ENCODE data around the gene CNTD1.
"Not testable (repeated sequence)": the region's sequence is repeated elsewhere in the genome, so short reads cannot be mapped to it uniquely, and the experiment has no call there.

The CNTD1 gene

DNA sequence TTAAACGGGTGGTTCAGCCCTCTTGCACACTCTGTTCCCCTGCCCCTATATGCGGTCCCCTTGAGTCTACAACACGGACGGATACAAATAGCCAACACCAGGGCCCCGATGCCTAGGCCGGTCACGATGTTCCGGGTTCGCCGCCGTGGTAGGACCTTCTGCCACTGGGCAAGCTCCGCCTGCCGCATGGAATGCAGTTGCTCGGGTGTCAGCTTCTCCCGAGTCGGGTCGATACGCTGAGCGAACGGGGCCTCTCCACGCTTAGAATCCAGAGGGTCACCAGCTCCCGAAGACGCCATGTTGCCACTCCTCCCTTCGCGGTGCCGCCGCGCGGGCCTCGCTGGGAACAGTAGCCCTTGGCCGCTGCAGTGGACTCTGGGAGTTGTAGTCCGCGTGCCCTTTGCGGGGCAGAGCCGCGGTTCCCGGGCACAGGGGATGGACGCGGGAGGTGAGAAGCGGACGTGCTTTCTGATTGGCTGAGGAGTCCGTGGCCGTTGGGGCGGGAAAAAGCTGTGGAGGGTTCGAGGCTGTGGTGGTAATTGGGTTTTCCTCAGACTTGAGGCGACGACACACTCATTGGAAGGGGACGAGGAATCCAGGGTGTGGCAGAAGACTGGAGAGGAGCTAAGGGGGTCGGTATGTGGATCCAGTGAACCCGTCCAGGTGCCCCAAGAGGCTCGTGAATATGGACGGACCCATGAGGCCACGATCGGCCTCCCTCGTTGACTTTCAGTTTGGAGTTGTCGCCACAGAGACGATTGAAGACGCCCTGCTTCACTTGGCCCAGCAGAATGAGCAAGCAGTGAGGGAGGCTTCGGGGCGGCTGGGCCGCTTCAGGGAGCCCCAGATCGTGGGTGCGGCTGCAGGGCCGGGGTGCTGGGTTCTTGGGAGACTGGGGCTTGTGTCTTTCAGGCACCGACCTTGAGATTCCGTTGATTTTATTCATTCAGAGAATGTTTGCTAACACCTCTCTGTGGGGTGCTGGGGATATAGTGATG lies at the start of gene CNTD1, which contains the start of gene COA3:
CNTD1 (plus strand) TSS at position 479 of the 998 bp plus-strand sequence; CDS start at position 686, 207 bp downstream.
COA3 (minus strand) TSS at position 322 of the 998 bp plus-strand sequence; CDS start at position 299, 23 bp downstream.
- FAIRE-seq: no peak

- FAIRE-seq: no peak
These were observed 49.5 kb upstream of the CNTD1 start for GRCh38 chr17:42748908-42749798.

GRCh38 chr17:42750739-42751344 lies 47.8 kb upstream of the CNTD1 start:
- FAIRE-seq: no peak

DNA sequence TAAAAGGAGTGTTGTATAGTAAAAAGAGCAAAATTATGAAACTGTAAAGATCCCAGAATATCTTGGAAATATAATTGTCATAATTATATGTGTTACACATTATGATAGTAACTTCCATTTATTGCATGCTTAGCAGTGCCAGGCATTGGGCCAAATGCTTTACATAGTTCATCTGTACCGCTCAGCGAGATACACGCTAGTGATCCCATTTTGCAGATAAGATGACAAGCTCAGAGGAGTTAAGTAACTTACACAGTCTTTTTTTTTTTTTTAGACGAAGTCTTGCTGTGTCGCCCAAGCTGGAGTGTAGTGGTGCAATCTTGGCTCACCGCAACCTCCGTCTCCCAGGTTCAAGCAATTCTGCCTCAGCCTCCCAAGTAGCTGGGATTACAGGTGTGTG lies 47.0 kb upstream of the CNTD1 start:
- FAIRE-seq: no peak

- no peak for FAIRE-seq
These were observed 43.9 kb upstream of the CNTD1 start for GRCh38 chr17:42754782-42755181.

DNA sequence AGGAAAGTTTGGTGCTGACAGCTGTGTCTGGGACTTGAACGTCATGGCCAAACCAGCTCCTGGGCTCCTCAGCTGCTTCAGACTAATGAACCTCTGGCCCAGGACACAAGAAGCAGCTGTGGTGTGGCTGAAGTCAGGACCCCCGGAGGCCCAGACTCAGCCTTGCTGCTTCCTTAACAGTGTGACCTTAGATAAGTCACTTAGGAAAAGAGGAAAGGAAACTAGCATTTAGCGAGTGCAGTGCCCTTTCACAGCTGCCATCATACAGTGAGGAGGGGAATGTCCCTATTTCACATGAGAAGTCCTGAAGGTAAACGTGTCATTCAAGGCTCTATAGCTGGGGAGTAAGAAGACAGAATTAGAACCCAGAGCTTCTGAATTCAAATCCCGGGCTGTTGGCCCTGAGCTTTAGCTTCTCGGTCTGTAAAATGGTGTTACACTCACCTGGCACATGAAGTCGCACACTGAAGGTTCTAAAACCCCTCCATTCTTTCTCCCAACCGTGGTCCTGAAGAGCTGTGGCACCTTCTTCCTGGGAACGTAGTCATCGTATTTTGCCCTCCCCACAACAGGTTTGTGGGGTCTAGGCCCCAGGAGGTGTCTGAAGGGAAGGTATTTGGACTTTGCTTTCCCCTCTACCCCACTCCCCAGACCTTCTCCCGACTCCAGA lies 38.5 kb upstream of the CNTD1 start:
- FAIRE-seq: no peak

DNA sequence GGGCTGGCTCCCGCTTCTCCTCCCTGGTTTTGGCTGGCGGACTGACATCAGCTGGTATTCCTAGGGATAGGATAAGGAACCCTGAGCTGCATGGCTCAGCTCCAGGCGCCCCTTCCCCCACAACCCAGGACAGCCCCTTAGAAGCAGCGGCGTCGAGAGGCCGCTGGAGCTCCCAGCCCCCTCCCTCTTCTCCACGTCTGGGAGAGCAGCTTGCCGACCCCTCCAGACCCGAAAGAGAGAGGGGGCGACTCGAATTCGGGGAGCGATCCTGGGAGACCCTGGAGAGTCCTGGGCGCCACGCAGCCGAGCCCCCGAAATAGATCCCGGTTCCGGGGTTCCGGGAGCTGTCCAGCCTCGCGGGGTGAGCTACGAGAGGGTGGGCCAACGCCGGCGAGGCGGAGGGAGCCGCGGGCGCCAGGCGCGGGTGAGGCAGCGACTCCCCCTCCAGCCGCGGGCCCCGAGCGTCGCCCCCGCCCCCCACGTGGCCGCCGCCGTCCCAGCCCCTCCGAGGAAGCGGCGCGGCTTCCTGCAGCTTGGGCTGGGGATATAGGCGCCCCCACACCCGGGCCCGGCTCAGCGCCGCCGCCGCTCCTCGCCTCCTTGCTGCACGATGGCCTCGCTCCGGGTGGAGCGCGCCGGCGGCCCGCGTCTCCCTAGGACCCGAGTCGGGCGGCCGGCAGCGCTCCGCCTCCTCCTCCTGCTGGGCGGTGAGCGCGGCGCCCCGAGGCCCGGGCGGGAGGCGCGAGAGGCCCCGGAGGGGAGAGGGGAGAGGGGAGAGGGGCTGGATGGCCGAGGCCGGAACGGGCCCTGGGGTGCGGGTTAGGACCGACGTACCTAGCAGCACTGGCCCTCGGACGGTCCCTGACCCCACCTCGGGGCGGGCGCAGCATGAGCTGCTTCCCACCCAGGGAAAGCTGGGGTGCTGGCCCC lies 37.7 kb upstream of the CNTD1 start, which contains the start of gene RAMP2:
RAMP2 (plus strand) TSS at position 576 of the 930 bp plus-strand sequence; CDS start at position 611, 35 bp downstream.
- FAIRE-seq: no peak

- FAIRE-seq: no peak
These were observed 37.0 kb upstream of the CNTD1 start for GRCh38 chr17:42761638-42762037.

GRCh38 chr17:42766124-42766523 lies 32.5 kb upstream of the CNTD1 start:
- no peak for FAIRE-seq

GRCh38 chr17:42767512-42767911 lies 31.1 kb upstream of the CNTD1 start:
- FAIRE-seq: no peak

- FAIRE-seq: not testable (repeated sequence)
These were observed 30.7 kb upstream of the CNTD1 start for GRCh38 chr17:42768006-42768405.

DNA sequence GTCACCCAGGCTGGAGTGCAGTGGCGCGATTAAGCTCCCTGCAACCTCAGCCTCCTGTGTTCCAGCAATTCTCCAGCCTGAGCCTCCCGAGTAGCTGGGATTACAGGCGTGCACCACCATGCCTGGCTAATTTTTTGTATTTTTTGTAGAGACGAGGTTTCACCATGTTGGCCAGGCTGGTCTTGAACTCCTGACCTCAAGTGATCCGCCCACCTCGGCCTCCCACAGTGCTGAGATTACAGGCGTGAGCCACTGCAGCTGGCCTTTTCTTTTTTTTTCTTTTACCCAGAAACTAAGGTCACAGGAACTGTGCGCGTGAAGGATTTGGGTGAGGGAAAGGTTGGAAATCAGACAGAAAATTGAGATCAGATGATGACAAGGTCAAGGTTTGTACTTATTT lies 28.7 kb upstream of the CNTD1 start:
- FAIRE-seq: not testable (repeated sequence)

- no peak for FAIRE-seq
These were observed 25.7 kb upstream of the CNTD1 start for GRCh38 chr17:42772945-42773289.

DNA sequence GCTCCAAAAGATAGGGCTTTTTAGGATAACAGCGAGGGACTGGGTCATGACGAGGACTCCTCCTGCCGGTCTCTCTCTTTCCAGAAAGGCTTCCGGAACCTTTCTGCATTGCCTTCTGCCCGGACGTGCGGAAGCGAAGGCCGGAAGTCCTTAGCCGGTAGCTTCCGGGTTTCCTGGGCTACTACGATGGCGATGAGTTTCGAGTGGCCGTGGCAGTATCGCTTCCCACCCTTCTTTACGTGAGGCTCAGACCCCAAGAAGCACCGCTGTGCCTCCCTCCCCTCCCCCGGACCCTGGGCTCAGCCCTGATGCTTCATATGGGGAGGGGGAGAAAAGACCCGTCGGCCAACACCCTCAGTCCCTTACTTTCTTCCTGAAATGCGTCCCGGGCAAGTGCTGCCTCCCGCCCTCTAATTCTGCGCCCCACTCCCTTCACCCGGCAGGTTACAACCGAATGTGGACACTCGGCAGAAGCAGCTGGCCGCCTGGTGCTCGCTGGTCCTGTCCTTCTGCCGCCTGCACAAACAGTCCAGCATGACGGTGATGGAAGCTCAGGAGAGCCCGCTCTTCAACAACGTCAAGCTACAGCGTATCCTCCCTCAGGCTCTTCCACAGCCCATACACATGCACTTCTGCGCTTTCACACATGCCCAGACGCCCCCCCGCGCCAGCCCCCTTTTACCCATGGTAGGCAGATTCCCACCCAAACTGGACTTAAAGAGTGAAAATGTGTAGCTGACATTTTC lies 25.2 kb upstream of the CNTD1 start, which contains the start of gene VPS25:
VPS25 (plus strand) TSS at position 160 of the 746 bp plus-strand sequence; CDS start at position 187, 27 bp downstream.
- no peak for FAIRE-seq

- FAIRE-seq: no peak
These were observed 24.5 kb upstream of the CNTD1 start for GRCh38 chr17:42774066-42774745.

- no peak for FAIRE-seq
These were observed 23.0 kb upstream of the CNTD1 start for GRCh38 chr17:42775534-42776098.

- no peak for FAIRE-seq
These were observed 20.1 kb upstream of the CNTD1 start for GRCh38 chr17:42778570-42778969.

DNA sequence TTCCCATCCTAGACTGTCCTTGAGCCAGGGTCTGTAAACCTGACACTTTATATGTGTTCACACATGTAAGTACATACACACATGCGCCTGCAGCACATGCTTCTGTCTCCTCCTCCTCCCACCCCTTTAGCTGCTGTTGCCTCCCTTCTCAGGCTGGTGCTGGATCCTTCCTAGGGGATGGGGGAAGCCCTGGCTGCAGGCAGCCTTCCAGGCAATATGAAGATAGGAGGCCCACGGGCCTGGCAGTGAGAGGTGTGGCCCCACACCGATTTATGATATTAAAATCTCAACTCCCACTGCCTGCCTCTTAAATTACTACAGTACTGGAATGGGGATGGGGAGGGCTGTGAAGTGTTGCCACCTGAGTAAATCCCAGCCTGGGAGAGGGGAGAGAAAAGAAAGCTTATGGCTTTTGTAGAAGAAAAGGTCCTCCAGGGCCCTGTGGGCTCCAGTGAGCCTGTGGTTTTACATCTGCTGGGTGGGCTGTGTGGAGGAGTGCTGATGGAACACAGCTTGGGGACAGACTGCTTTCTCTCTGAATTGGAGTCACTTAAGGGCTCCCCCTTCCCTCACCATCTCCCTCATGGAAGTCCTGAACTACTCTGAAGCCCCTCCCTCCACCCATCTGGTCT lies 19.2 kb upstream of the CNTD1 start:
- FAIRE-seq: no peak

Measured in islet of Langerhans (tissue), 1 donor.